ENCODE measurements around the gene DZIP1. TPM values are rescaled to one million over a fixed set of nuclear protein-coding genes. Genes with fewer than 3 reads are reported as not detected.

The DZIP1 gene
- polyA plus RNA-seq, 1 donor (not counting 4 experiments of a cell fraction or from before 2014, with no cell fraction given): 1.4 TPM

GRCh38 chr13:95588721-95589120, 55.8 kb downstream of the DZIP1 start:
- no peaks in the 10 kb centered on the region for H3K79me2 ChIP-seq (ENCODE audit: control insufficient read depth, insufficient read depth, low read length)
- DNase-seq (ENCODE audit: low read depth, low spot score): no peak
- no peaks in the 10 kb centered on the region for H4K20me1 ChIP-seq (ENCODE audit: control insufficient read depth, extremely low read depth, insufficient read depth, low read length)
- H3K4me3 ChIP-seq (ENCODE audit: control insufficient read depth in 2 of 3, extremely low read depth in 1 of 3, insufficient read depth in 2 of 3, low read depth in 1 of 3, low read length in 3 of 3): no peak overlapping the region
- peaks cover 8% of the 10 kb centered on the region for H3K4me1 ChIP-seq (ENCODE audit: control insufficient read depth, extremely low read depth, insufficient read depth, low read length)
- dilution Hi-C loops (cut with MboI; ENCODE audit: extremely low pct_ligation_motif_present, low sequenced_read_pairs): no loop called here
- H3K9ac ChIP-seq (ENCODE audit: control insufficient read depth, extremely low read depth, insufficient read depth, low read length): no peak overlapping the region
- H3K4me2 ChIP-seq (ENCODE audit: control insufficient read depth, extremely low read depth, insufficient read depth, low read depth, low read length): no peak overlapping the region
- no peaks in the 10 kb centered on the region for H3K9me1 ChIP-seq (ENCODE audit: control insufficient read depth, extremely low read depth, insufficient read depth, low read length)
- FAIRE-seq: no peak
- TF ChIP-seq EZH2 (IDR thresholded peaks at IDR 0.05; ENCODE audit: low read length) (no peak), CTCF (optimal IDR thresholded peaks at IDR 0.05 in 1 of 3, IDR thresholded peaks at IDR 0.05 in 1 of 3, conservative IDR thresholded peaks at IDR 0.05 in 1 of 3; ENCODE audit: extremely low read depth in 1 of 3, insufficient read depth in 2 of 3, low read length in 3 of 3) (no peak)
- H3K27ac ChIP-seq (ENCODE audit: control insufficient read depth, insufficient read depth, low read length): peak overlapping the region; percentile 22
- H3K27me3 ChIP-seq (ENCODE audit: control insufficient read depth, extremely low read depth, insufficient read depth, low read length): no peaks in the 10 kb centered on the region
- H3K36me3 ChIP-seq (ENCODE audit: control insufficient read depth in 2 of 2, extremely low read depth in 1 of 2, insufficient read depth in 2 of 2, low read length in 2 of 2): no peaks in the 10 kb centered on the region
- H3K9me3 ChIP-seq (ENCODE audit: control insufficient read depth, low read depth, low read length): no peaks in the 10 kb centered on the region
- H2AFZ ChIP-seq (ENCODE audit: control insufficient read depth, low read length): no peak overlapping the region

GRCh38 chr13:95588134-95588533, 56.4 kb downstream of the DZIP1 start:
- FAIRE-seq (no peak), DNase-seq (ENCODE audit: low read depth, low spot score) (no peak)
- Histone ChIP-seq H3K4me1 (ENCODE audit: control insufficient read depth, extremely low read depth, insufficient read depth, low read length) (peaks cover 8% of the 10 kb centered on the region), H4K20me1 (ENCODE audit: control insufficient read depth, extremely low read depth, insufficient read depth, low read length) (no peaks in the 10 kb centered on the region), H3K36me3 (ENCODE audit: control insufficient read depth in 2 of 2, extremely low read depth in 1 of 2, insufficient read depth in 2 of 2, low read length in 2 of 2) (no peaks in the 10 kb centered on the region), H2AFZ (ENCODE audit: control insufficient read depth, low read length) (no peak overlapping the region), H3K4me3 (ENCODE audit: control insufficient read depth in 2 of 3, extremely low read depth in 1 of 3, insufficient read depth in 2 of 3, low read depth in 1 of 3, low read length in 3 of 3) (no peak overlapping the region), H3K9me1 (ENCODE audit: control insufficient read depth, extremely low read depth, insufficient read depth, low read length) (no peaks in the 10 kb centered on the region), H3K9ac (ENCODE audit: control insufficient read depth, extremely low read depth, insufficient read depth, low read length) (no peak overlapping the region), H3K9me3 (ENCODE audit: control insufficient read depth, low read depth, low read length) (no peaks in the 10 kb centered on the region), H3K4me2 (ENCODE audit: control insufficient read depth, extremely low read depth, insufficient read depth, low read depth, low read length) (no peak overlapping the region), H3K27me3 (ENCODE audit: control insufficient read depth, extremely low read depth, insufficient read depth, low read length) (no peaks in the 10 kb centered on the region), H3K79me2 (ENCODE audit: control insufficient read depth, insufficient read depth, low read length) (no peaks in the 10 kb centered on the region), H3K27ac (ENCODE audit: control insufficient read depth, insufficient read depth, low read length) (peak overlapping the region; percentile 22)
- dilution Hi-C loops (cut with MboI; ENCODE audit: extremely low pct_ligation_motif_present, low sequenced_read_pairs): no loop called here
- no peak for TF ChIP-seq EZH2 (IDR thresholded peaks at IDR 0.05; ENCODE audit: low read length)
- TF ChIP-seq CTCF (optimal IDR thresholded peaks at IDR 0.05 in 1 of 3, IDR thresholded peaks at IDR 0.05 in 1 of 3, conservative IDR thresholded peaks at IDR 0.05 in 1 of 3; ENCODE audit: extremely low read depth in 1 of 3, insufficient read depth in 2 of 3, low read length in 3 of 3): no peak
